HG02763 (cell line): ENCODE measurements around the gene MAST4.

ENCODE experiments used
- ATAC-seq: cut with Tn5 transposase; IDR thresholded peaks from one replicate; pipeline ENCODE4 v1.9.1; 2021; ENCODE audit warnings: mild to moderate bottlenecking, moderate library complexity; ENCODE audit not compliant: unreplicated experiment

The MAST4 gene

GRCh38 chr5:66982056-66982387 lies 385.8 kb downstream of the MAST4 start:
- no peak for ATAC-seq

- no peak for ATAC-seq
These were observed 386.3 kb downstream of the MAST4 start for GRCh38 chr5:66982470-66982869.

- no peak for ATAC-seq
These were observed 389.2 kb downstream of the MAST4 start for GRCh38 chr5:66985417-66985816.

- no peak for ATAC-seq
These were observed 389.8 kb downstream of the MAST4 start for GRCh38 chr5:66986009-66986408.

- ATAC-seq: no peak
These were observed 390.3 kb downstream of the MAST4 start for GRCh38 chr5:66986534-66986933.

GRCh38 chr5:66987126-66987525 lies 390.9 kb downstream of the MAST4 start:
- ATAC-seq: no peak

GRCh38 chr5:66987540-66987939 lies 391.3 kb downstream of the MAST4 start:
- no peak for ATAC-seq

- ATAC-seq: no peak
These were observed 392.0 kb downstream of the MAST4 start for GRCh38 chr5:66987949-66988838.

- ATAC-seq: no peak
These were observed 393.1 kb downstream of the MAST4 start for GRCh38 chr5:66989286-66989685.

GRCh38 chr5:66989781-66990180 lies 393.6 kb downstream of the MAST4 start:
- no peak for ATAC-seq

- ATAC-seq: no peak
These were observed 395.6 kb downstream of the MAST4 start for GRCh38 chr5:66991746-66992145.

- no peak for ATAC-seq
These were observed 396.4 kb downstream of the MAST4 start for GRCh38 chr5:66992547-66992946.

GRCh38 chr5:66993448-66993847 lies 397.3 kb downstream of the MAST4 start:
- no peak for ATAC-seq

- no peak for ATAC-seq
These were observed 397.7 kb downstream of the MAST4 start for GRCh38 chr5:66993882-66994281.

- no peak for ATAC-seq
These were observed 398.6 kb downstream of the MAST4 start for GRCh38 chr5:66994790-66995189.

- no peak for ATAC-seq
These were observed 404.7 kb downstream of the MAST4 start for GRCh38 chr5:67000794-67001475.

- ATAC-seq: no peak
These were observed 406.9 kb downstream of the MAST4 start for GRCh38 chr5:67002832-67003684.

GRCh38 chr5:67003685-67003934 lies 407.4 kb downstream of the MAST4 start:
- no peak for ATAC-seq

- ATAC-seq: peak; percentile 71
These were observed 407.9 kb downstream of the MAST4 start for GRCh38 chr5:67003935-67004729.

GRCh38 chr5:67004730-67005350 lies 408.6 kb downstream of the MAST4 start:
- no peak for ATAC-seq
